Measurements from ENCODE around the gene CTNNA3. TPM values are rescaled to one million over a fixed set of nuclear protein-coding genes. Genes with fewer than 3 reads are reported as not detected.

Gene CTNNA3
- total RNA-seq, 1 experiment from 2014 or later: 0.32 TPM

- TF ChIP-seq REST (IDR thresholded peaks at IDR 0.05; ENCODE audit: low read depth): no peak
- no peak for TF ChIP-seq CBX3 (IDR thresholded peaks at IDR 0.05; ENCODE audit: low read depth)
- no peak for TF ChIP-seq POLR2A (IDR thresholded peaks at IDR 0.05; ENCODE audit: borderline replicate concordance, extremely low read depth, insufficient read depth, insufficient read length)
- TF ChIP-seq ZNF274 (IDR thresholded peaks at IDR 0.05; ENCODE audit: low read depth, low read length): no peak
Measured at GRCh38 chr10:67127441-67127840, 568.6 kb downstream of the CTNNA3 start (continued).

GRCh38 chr10:67119651-67120050 lies 576.3 kb downstream of the CTNNA3 start:
- Histone ChIP-seq H3K4me1 (ENCODE audit: control insufficient read depth in 1 of 2, insufficient read depth in 2 of 2, low read length in 2 of 2) (peaks cover 10 to 16% of the 10 kb centered on the region in 2 experiments), H3K79me2 (ENCODE audit: insufficient read depth, low read length) (no peaks in the 10 kb centered on the region), H3K4me2 (ENCODE audit: low read length) (no peak overlapping the region), H3K9me3 (ENCODE audit: control insufficient read depth in 1 of 2, insufficient read depth in 1 of 2, low read depth in 1 of 2, low read length in 2 of 2) (no peaks in the 10 kb centered on the region), H4K20me1 (ENCODE audit: insufficient read depth) (no peaks in the 10 kb centered on the region), H2AFZ (ENCODE audit: low read depth, low read length, poor library complexity, severe bottlenecking) (no peak overlapping the region), H3K36me3 (ENCODE audit: control insufficient read depth in 1 of 2, insufficient read depth in 2 of 2, low read length in 2 of 2) (no peaks in the 10 kb centered on the region), H3K27me3 (ENCODE audit: insufficient read depth, low read length) (no peaks in the 10 kb centered on the region), H3K9me2 (ENCODE audit: insufficient read depth) (no peaks in the 10 kb centered on the region), H3K27ac (ENCODE audit: low read depth, low read length) (no peak overlapping the region), H3K9ac (ENCODE audit: low read length) (no peak overlapping the region), H3K4me3 (replicated peaks in 1 of 2; ENCODE audit: low read depth in 1 of 2, low read length in 2 of 2) (no peak overlapping the region)
- POLR2A ChIA-PET: no interaction called here
- CTCF ChIA-PET: no interaction called here
- ATAC-seq (no peak), DNase-seq (ENCODE audit: low read depth, low spot score) (no peak)
- no TSS peak for BruUV-seq (replicated peaks)
- intact Hi-C loops (cut with micrococcal nuclease): no loop called here
- RAD21 ChIA-PET (ENCODE audit: low non-redundant PET in 1 of 2, low total read pairs in 2 of 2, uncharacterized antibody in 2 of 2, unreplicated experiment in 2 of 2): no interaction called here
- TF ChIP-seq SRF (IDR thresholded peaks at IDR 0.05; ENCODE audit: low read depth) (no peak), ZFX (IDR thresholded peaks at IDR 0.05) (no peak), ZBTB33 (IDR thresholded peaks at IDR 0.05; ENCODE audit: extremely low read depth, insufficient replicate concordance, low read length) (no peak), MAX (IDR thresholded peaks at IDR 0.05) (no peak), POLR2A (IDR thresholded peaks at IDR 0.05; ENCODE audit: borderline replicate concordance, extremely low read depth, insufficient read depth, insufficient read length) (no peak), YY1 (IDR thresholded peaks at IDR 0.05; ENCODE audit: extremely low read depth, insufficient replicate concordance, low read depth, low read length) (no peak), EZH2phosphoT487 (IDR thresholded peaks at IDR 0.05; ENCODE audit: borderline replicate concordance) (no peak), SIN3A (IDR thresholded peaks at IDR 0.05; ENCODE audit: low read depth) (no peak), JUND (IDR thresholded peaks at IDR 0.05) (no peak), TCF7L2 (IDR thresholded peaks at IDR 0.05; ENCODE audit: borderline replicate concordance, extremely low read depth, insufficient read depth, insufficient read length) (no peak), ZNF274 (IDR thresholded peaks at IDR 0.05; ENCODE audit: low read depth, low read length) (no peak), REST (IDR thresholded peaks at IDR 0.05; ENCODE audit: low read depth) (no peak), RAD21 (IDR thresholded peaks at IDR 0.05; ENCODE audit: low read depth) (no peak), POLR2AphosphoS5 (IDR thresholded peaks at IDR 0.05; ENCODE audit: low read depth, low read length) (no peak), CBX3 (IDR thresholded peaks at IDR 0.05; ENCODE audit: low read depth) (no peak), ATF3 (IDR thresholded peaks at IDR 0.05) (no peak)
